ES-I3 (cell line): ENCODE data around the gene OR51T1.
"Not testable (repeated sequence)": the region's sequence is repeated elsewhere in the genome, so short reads cannot be mapped to it uniquely, and the experiment has no call there.

Experiments
- H3K36me3 ChIP-seq: 2 replicates; pipeline ENCODE4 v1.6.1; 2013; ENCODE audit warnings: mild to moderate bottlenecking, low read length, control low read depth, moderate library complexity; ENCODE audit not compliant: insufficient read depth
- H3K4me1 ChIP-seq: 2 replicates; pipeline ENCODE4 v1.6.1; 2013; ENCODE audit warnings: mild to moderate bottlenecking, control low read depth, low read length; ENCODE audit not compliant: insufficient read depth
- H3K9ac ChIP-seq: 2 replicates; pipeline ENCODE4 v1.6.1; 2013; ENCODE audit warnings: low read depth, mild to moderate bottlenecking, low read length, moderate library complexity
- H3K9me3 ChIP-seq: 2 replicates; pipeline ENCODE4 v1.6.1; 2013; ENCODE audit warnings: mild to moderate bottlenecking, low read length, moderate library complexity; ENCODE audit not compliant: control insufficient read depth, insufficient read depth

Gene OR51T1, protein sequence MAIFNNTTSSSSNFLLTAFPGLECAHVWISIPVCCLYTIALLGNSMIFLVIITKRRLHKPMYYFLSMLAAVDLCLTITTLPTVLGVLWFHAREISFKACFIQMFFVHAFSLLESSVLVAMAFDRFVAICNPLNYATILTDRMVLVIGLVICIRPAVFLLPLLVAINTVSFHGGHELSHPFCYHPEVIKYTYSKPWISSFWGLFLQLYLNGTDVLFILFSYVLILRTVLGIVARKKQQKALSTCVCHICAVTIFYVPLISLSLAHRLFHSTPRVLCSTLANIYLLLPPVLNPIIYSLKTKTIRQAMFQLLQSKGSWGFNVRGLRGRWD

DNA sequence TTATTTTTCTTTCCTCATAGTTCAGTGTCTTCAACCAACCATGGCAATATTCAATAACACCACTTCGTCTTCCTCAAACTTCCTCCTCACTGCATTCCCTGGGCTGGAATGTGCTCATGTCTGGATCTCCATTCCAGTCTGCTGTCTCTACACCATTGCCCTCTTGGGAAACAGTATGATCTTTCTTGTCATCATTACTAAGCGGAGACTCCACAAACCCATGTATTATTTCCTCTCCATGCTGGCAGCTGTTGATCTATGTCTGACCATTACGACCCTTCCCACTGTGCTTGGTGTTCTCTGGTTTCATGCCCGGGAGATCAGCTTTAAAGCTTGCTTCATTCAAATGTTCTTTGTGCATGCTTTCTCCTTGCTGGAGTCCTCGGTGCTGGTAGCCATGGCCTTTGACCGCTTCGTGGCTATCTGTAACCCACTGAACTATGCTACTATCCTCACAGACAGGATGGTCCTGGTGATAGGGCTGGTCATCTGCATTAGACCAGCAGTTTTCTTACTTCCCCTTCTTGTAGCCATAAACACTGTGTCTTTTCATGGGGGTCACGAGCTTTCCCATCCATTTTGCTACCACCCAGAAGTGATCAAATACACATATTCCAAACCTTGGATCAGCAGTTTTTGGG is at the start of gene OR51T1:
Gene OR51T1, plus strand, starts transcription at position 41 of the 641 bp plus-strand sequence. Its CDS starts 0 bp downstream, at position 41.
- no peak within 1 kb of the TSS for H3K9ac ChIP-seq
- no peaks in the 10 kb centered on the region for H3K4me1 ChIP-seq
- no peaks in the 10 kb centered on the region for H3K9me3 ChIP-seq
- H3K36me3 ChIP-seq: no peaks in the 10 kb centered on the region

DNA sequence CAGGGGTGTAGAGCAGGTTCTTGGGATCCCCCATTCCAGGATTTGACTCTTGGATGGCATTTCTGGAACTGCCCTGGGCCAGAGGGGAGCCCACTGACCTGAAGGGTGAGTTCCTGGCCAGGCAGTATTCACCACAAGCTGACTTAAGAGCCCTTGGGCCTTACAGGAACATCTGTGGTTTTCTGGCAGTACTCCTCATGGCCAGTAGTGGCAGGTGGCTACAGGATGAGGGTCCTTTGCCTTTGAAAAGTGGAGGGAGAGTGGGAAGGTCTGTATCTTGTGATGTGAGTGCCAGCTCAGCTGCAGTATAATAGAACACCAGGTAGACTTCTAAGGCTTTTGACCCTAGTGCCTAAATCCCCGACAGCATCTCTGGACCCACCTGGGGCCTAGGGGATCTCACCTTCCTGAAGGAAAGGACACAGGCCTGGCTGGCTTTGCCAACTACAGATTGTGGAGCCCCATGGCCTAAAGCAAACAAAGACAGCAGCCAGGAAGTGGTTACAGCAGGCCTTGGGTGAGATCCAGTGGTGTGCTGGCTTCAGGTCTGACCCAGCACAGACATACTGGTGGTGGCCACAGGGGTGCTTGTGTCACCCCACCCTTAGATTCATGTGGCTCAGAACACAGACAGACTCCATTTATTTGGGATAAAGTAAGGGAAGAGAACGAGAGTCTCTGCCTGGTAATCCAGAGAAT is 41.7 kb upstream of the OR51T1 start:
- no peaks in the 10 kb centered on the region for H3K4me1 ChIP-seq
- H3K36me3 ChIP-seq: no peaks in the 10 kb centered on the region
- no peaks in the 10 kb centered on the region for H3K9me3 ChIP-seq
- H3K9ac ChIP-seq: no peak overlapping the region

DNA sequence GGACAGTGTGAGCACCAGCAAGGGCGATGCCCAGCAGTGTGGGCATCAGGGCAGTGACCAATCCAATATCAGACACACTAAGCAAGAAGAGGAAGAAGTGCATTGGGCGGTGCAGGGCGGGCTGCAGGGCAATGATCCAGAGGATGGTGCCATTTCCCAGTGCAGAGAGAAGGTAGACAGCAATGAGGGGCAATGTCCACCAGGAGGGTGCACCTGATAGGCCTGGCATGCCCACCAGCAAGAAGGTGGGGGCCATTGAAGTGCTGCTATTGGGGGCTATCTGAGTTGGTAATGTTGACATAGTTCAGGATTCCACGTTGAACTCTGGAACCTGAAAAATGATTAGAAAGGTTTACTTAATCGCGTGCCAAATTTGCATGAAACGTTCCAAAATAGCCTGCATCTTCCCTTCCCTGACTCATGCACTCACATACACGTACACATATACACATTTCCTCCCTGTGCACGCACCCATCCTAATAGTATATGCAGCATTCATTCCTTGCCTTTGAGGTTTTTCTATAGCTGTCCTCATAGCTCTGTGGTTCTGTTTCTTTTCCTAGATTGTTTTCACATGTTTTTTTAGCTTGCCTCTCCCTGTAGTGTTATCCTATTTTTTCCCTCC is 32.7 kb upstream of the OR51T1 start, which contains the start of gene OR51S1:
Gene OR51S1, minus strand, starts transcription at position 301 of the 625 bp plus-strand sequence. Its CDS starts 0 bp downstream, at position 301.
- no peaks in the 10 kb centered on the region for H3K36me3 ChIP-seq
- H3K9me3 ChIP-seq: no peaks in the 10 kb centered on the region
- H3K4me1 ChIP-seq: no peaks in the 10 kb centered on the region
- no peak within 1 kb of the TSS for H3K9ac ChIP-seq

DNA sequence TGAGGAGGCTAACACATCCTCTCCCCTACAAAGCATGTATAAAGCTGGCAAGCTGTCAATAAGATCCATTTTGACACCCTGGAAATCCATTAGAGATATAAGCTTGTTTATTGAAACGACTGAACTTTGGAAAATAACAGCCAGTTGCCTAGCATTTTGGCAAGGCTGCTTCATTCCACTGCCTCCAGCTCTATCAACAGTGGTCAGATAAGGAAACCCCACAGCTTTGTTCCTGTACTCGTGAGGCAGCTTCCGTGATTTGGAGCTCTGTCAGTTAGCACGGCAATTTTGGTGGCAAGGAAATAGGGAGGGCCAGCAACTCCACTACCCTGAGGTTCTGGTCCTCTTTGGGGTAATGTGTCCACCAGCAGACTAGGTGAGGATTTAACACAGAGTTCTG is 30.7 kb upstream of the OR51T1 start:
- Histone ChIP-seq H3K9me3 (no peaks in the 10 kb centered on the region), H3K9ac (no peak overlapping the region), H3K36me3 (no peaks in the 10 kb centered on the region), H3K4me1 (no peaks in the 10 kb centered on the region)

DNA sequence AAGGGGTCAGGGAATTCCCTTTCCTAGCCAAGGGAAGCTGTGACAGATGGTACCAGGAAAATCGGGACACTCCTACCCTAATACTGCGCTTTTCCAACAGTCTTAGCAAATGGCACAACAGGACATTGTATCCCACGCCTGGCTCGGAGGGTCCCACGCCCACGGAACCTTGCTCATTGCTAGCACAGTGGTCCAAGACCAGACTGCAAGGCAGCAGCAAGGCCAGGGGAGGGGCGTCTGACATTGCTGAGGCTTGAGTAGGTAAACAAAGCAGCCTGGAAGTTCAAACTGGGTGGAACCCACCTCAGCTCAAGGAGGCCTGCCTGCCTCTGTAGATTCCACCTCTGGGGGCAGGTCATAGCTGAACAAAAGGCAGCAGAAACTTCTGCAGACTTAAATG is 27.4 kb upstream of the OR51T1 start:
- not testable (repeated sequence) for H3K9ac ChIP-seq, H3K9me3 ChIP-seq, H3K36me3 ChIP-seq, H3K4me1 ChIP-seq

DNA sequence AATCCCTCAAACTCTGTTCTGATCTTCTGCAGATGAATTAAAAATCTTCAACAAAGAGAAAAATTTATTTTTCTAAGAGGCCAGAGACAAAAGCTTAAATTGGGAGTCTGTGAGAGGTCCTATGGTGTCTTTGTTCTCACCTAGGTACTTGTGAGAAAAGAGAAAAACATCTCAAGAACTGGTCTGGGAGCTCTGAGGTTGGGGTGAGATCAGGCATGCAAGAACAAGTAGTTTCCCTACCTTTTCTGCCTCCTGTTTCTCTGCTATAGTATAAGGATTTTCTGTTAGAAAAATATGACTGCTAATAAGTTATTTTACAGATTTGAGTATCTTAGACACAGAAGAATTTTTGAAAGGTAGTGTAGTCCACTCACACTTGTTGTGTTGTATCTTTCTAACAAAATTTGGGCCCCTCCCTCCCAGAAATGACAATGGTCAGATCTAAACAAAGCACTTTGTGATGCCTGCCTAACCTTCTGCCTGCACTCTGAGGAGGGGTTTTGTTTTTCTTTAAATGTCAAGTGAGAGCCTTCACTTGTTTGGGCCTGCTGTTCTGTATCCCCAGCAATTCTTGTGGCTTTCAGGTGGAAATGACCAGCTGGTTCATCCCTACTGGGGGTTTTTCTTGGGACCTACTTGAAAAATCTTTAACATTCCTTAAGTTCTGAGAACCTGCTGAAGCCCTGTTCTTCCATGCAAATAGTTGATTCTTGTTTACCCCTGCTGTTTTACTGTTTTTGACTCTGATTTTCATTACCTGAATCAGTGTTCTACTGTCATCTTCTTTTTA is 19.1 kb upstream of the OR51T1 start:
- Histone ChIP-seq H3K9ac (no peak overlapping the region), H3K4me1 (peaks cover 12% of the 10 kb centered on the region; the same call in 1 of the 2 replicates), H3K9me3 (no peaks in the 10 kb centered on the region), H3K36me3 (no peaks in the 10 kb centered on the region)

DNA sequence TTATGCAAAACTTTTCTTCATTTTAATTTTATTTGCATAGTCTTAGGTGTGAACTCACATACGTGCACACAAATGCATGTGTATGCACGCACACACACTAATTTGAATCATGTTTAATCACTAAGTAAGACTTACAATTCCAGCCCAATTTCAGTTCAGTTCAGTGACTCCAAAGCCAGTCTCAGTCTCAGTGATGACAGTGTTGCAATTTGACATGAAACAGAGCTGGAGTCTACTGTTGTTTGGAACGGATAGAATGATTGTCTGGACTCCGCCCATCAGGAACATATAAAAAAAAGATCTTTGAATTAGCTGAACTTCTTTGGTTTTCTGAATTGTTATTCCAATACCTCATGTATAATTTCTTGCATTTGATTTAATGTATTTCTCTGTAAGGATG is 17.8 kb upstream of the OR51T1 start:
- Histone ChIP-seq H3K9me3 (no peaks in the 10 kb centered on the region), H3K36me3 (no peaks in the 10 kb centered on the region), H3K4me1 (peaks cover 12% of the 10 kb centered on the region; the same call in 1 of the 2 replicates), H3K9ac (no peak overlapping the region)

DNA sequence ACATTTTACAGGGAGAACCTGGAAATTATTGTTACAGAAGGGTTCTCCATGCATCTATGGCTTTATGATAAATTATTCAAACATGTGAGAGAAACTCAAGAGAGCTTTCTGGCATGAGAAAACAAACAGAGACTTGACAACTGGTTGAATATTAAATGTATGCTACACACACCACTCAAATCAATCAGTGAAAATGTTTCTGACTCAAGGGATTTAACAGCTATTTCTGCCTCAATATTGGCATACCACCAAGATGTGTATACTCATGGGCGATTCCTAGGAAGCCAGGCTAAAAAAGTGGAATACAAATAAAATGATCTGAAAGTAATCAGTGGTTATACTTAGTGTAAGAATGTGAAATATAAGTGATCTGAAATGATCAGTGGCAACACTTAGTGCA is 15.8 kb upstream of the OR51T1 start:
- peaks cover 12% of the 10 kb centered on the region; the same call in 1 of the 2 replicates for H3K4me1 ChIP-seq
- no peaks in the 10 kb centered on the region for H3K9me3 ChIP-seq
- H3K36me3 ChIP-seq: no peaks in the 10 kb centered on the region
- no peak overlapping the region for H3K9ac ChIP-seq

DNA sequence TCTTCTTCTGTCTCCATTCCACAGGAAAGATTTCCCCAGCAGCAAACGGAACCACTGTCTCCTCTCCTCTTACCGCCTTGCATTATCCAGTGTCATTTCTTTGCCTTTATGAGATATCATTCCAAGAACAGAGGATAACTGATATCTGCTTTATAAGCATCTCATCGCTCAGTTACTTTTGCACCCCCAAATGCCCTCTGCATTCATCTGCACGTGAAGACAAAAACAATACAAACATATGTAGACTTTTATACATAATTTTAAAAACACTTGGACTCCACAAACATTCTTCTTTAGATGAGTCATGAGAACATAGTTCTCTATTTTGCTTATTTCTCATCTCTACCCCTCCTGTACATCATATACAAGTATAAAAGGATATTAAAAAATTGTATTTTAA is 512 bp upstream of the OR51T1 start:
- H3K9ac ChIP-seq: no peak overlapping the region
- H3K36me3 ChIP-seq: no peaks in the 10 kb centered on the region
- no peaks in the 10 kb centered on the region for H3K4me1 ChIP-seq
- H3K9me3 ChIP-seq: no peaks in the 10 kb centered on the region

DNA sequence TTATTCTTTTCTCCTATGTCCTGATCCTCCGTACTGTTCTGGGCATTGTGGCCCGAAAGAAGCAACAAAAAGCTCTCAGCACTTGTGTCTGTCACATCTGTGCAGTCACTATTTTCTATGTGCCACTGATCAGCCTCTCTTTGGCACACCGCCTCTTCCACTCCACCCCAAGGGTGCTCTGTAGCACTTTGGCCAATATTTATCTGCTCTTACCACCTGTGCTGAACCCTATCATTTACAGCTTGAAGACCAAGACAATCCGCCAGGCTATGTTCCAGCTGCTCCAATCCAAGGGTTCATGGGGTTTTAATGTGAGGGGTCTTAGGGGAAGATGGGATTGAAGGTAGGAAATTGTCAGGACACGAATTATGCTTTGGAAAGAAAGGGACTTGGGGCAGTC is 843 bp downstream of the OR51T1 start:
- no peak overlapping the region for H3K9ac ChIP-seq
- no peaks in the 10 kb centered on the region for H3K36me3 ChIP-seq
- H3K9me3 ChIP-seq: no peaks in the 10 kb centered on the region
- no peaks in the 10 kb centered on the region for H3K4me1 ChIP-seq

DNA sequence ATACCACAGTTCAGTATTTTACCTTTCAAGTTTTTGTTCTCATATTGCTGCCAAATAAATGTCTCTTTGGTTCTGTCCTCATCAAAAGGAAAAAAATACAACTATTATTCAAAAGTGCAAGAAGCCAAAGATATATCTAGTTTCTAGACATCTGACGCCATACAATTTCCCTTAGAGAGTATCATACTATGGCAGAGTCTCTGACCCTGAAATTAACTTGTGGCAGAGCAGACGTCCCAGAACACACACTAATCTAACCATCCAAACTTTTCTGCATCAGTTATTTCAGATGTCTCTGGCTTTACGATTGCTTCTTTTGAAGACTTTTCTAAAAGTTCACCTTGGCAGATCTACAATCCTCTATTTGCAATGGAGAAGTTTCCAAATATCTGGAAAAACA is 2.7 kb downstream of the OR51T1 start:
- Histone ChIP-seq H3K9ac (no peak overlapping the region), H3K36me3 (no peaks in the 10 kb centered on the region), H3K4me1 (no peaks in the 10 kb centered on the region), H3K9me3 (no peaks in the 10 kb centered on the region)

DNA sequence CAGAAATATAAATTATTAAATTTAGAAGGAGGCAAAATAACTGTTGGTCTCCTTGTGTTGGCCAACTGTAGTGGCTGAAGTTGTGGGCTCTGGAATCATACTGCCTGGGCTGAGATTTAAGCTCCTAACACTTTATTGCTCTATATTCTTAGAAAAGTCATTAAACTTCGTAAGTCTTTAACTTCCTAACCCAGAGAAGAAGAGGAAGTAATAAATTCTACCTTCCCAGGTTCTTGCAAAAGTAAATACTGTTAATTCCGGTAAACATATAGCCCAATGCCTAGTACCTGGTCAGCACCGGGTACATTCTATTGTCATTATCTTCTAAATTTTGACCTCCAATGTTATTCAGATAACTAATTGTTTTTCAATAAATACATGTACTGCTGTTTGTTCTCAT is 4.5 kb downstream of the OR51T1 start:
- Histone ChIP-seq H3K36me3 (no peaks in the 10 kb centered on the region), H3K4me1 (no peaks in the 10 kb centered on the region), H3K9me3 (no peaks in the 10 kb centered on the region), H3K9ac (no peak overlapping the region)

DNA sequence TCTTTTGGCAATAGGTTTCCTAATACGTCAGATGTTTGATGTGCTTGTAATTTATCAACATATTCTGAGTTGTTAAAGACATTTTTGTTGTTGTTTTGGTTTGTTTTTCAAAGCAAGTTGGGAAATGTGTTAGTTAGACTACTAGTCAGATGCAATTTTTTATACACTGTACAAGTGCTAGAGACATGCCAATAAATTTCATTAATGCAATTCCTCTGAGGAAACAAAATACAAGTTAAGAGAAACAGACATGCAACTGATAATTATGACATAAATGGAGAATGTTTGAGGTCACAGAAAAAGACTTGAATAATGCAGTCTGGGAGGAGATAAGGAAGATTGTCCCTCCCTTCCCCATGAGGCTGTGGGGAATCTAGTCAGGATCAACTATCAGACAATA is 5.9 kb downstream of the OR51T1 start:
- H3K9me3 ChIP-seq: no peaks in the 10 kb centered on the region
- no peaks in the 10 kb centered on the region for H3K36me3 ChIP-seq
- H3K4me1 ChIP-seq: no peaks in the 10 kb centered on the region
- no peak overlapping the region for H3K9ac ChIP-seq

DNA sequence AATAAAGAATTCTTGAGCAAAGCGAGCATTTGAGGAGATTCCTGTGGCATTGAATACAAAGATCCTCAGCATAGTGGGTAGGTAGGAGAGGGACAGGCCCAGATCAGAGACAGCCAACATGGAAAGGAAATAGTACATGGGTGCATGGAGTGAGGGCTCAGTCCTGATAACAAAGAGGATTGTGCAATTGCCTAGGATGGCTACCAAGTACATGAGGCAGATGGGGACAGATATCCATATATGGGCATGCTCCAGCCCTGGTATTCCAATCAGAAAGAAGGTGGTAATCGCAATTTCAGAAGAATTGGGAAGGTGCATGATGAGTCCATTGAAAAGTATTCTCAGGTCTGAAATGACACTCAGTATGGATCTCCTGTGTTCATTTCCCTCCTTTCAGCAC is 8.6 kb downstream of the OR51T1 start:
- Histone ChIP-seq H3K36me3 (no peaks in the 10 kb centered on the region), H3K9ac (no peak overlapping the region), H3K4me1 (no peaks in the 10 kb centered on the region), H3K9me3 (no peaks in the 10 kb centered on the region)
